Measurements from ENCODE around the gene EEA1. TPM values are rescaled to one million over a fixed set of nuclear protein-coding genes. Genes with fewer than 3 reads are reported as not detected.
A peak's percentile ranks its signal among the peaks of the same experiment; 100 is the strongest.

EEA1 gene
- 59.2 TPM for total RNA-seq

DNA sequence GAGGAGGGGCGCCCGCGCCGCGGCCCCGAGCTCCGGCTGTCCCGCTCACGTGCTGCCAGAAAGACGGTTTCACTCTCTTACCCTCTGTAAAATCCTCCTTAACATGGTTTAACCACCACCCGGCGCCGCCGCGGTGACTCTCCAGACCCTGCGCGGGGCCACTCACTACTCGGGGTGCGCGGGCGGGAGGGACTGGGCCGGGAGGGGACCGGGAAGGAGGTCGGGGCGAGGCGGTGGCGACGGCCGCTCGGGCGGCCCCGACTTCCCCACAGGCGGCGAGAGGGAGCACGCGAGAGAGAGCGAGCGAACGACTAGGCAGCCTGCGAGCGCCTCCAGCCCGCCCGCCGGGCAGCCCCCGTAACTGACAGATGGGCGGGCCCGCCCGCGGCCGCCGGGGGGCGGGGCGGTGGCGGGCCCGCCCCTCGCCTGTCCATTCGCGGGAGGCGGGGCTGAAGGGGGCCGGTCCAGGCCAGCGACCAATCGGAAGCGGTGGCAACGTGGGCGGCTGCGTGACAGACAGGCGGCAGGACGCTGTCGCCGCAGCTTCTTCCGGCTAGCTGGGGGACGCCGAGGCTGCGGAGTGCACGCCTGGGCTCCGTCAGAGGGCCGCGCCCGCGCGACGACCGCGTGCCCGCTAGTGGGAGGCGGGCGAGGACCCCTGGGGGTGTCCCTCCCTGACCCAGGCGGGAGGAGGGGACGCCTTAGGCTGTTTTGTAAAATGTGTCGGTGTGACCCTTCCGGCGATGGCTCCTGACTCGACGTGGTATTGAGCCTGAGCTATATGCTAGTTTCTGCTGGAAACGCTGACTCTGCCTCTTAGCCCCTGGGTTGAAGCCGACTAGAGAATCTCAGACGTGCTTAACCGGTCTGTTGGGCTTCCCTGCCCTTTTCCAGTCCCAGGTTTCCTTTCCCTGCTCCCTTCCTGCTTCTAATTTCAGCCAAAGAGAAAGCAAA, at the start of gene EEA1:
Gene EEA1, minus strand, starts transcription at position 334 of the 954 bp plus-strand sequence. Its CDS starts 229 bp downstream, at position 105.
- DNase-seq (ENCODE audit: extremely low spot score in 2 of 2): peak; percentile 97
- H3K9me3 ChIP-seq: no peaks in the 10 kb centered on the region
- TF ChIP-seq POLR2A (IDR thresholded peaks at IDR 0.05) (peak; percentile 68 to 78), POLR2AphosphoS5 (IDR thresholded peaks at IDR 0.05; ENCODE audit: insufficient read depth in 1 of 2, low read depth in 1 of 2) (peak in 1 of 2 donors; percentile 99), CTCF (IDR thresholded peaks at IDR 0.05) (no peak)
- no peaks in the 10 kb centered on the region for H3K36me3 ChIP-seq
- no peaks in the 10 kb centered on the region for H3K27me3 ChIP-seq
- intact Hi-C loops (cut with DNase I): no loop called here
- peaks cover 23% of the 10 kb centered on the region for H3K4me1 ChIP-seq
- H3K27ac ChIP-seq: peak within 1 kb of the TSS; percentile 97
- H3K4me3 ChIP-seq: peak within 1 kb of the TSS; percentile 82

DNA sequence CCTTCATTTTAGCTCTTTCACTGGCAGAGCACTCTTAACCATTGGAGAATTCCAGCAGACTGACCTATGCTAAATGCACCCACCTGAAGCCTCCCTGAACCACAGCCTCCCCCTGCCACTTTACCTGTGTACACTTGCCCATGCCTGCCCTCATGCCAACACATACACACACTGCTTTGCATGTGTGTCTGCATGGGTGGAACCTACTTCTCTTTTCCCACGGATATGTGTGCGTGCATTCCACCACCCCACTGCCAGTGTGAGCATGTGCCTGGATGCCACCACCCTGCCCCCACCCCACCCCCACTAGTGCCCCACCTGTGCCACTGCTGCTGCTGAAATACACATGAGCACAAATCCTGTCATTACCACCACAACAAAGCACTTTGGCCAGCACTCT, 49.5 kb upstream of the EEA1 start:
- Histone ChIP-seq H3K4me3 (no peak overlapping the region), H3K4me1 (no peaks in the 10 kb centered on the region), H3K27ac (no peak overlapping the region), H3K36me3 (no peaks in the 10 kb centered on the region), H3K9me3 (peaks cover 5% of the 10 kb centered on the region), H3K27me3 (no peaks in the 10 kb centered on the region)
- DNase-seq (ENCODE audit: extremely low spot score in 2 of 2): no peak
- TF ChIP-seq POLR2A (IDR thresholded peaks at IDR 0.05): no peak
- no peak for TF ChIP-seq POLR2AphosphoS5 (IDR thresholded peaks at IDR 0.05; ENCODE audit: insufficient read depth in 1 of 2, low read depth in 1 of 2)
- TF ChIP-seq CTCF (IDR thresholded peaks at IDR 0.05): no peak
- intact Hi-C loops (cut with DNase I): no loop called here

DNA sequence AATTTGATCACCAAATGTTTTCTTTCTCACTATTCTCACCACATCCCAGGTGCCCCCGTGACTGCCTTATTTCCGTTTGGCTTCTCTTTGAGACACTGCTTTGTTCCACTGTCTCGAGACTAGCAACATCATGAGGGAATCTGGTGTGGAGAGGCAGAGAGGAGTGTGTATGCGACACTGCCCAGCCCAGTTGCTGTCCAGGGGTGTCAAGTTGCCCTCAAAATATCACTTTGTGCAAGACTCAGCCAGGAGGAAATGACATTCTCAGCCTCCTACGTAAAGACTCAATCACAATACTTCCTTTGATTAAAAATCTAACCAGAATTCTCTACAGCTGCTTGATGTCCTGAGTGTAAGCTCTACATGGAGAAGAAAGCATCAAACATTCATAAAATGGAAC, 48.2 kb upstream of the EEA1 start:
- peaks cover 2% of the 10 kb centered on the region for H3K4me1 ChIP-seq
- no peaks in the 10 kb centered on the region for H3K36me3 ChIP-seq
- TF ChIP-seq POLR2A (IDR thresholded peaks at IDR 0.05): no peak
- TF ChIP-seq CTCF (IDR thresholded peaks at IDR 0.05): no peak
- no peak for TF ChIP-seq POLR2AphosphoS5 (IDR thresholded peaks at IDR 0.05; ENCODE audit: insufficient read depth in 1 of 2, low read depth in 1 of 2)
- intact Hi-C loops (cut with DNase I): no loop called here
- H3K9me3 ChIP-seq: peaks cover 5% of the 10 kb centered on the region
- no peaks in the 10 kb centered on the region for H3K27me3 ChIP-seq
- no peak for DNase-seq (ENCODE audit: extremely low spot score in 2 of 2)
- no peak overlapping the region for H3K4me3 ChIP-seq
- H3K27ac ChIP-seq: no peak overlapping the region

DNA sequence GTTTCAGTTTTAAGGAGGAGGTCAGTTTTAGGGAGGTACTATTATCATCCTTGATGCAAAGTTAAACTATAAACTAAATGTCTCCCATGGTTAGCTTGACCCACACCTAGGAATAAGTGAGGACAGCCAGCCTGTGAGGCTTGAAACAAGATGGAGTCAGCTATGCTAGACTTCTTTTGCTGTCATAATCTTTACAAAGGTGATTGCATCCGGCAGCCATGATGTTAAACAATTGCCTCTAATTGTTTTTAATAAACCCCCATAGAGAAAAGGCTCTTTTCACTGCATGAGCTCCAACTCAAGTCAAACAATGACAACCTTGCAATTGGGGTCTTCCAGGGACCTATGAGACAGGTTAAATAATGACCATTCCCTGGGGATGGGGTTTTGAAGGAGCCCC, 45.7 kb upstream of the EEA1 start:
- Histone ChIP-seq H3K36me3 (no peaks in the 10 kb centered on the region), H3K9me3 (peaks cover 5% of the 10 kb centered on the region), H3K4me3 (no peak overlapping the region), H3K4me1 (peaks cover 5% of the 10 kb centered on the region), H3K27me3 (no peaks in the 10 kb centered on the region), H3K27ac (no peak overlapping the region)
- intact Hi-C loops (cut with DNase I): no loop called here
- TF ChIP-seq CTCF (IDR thresholded peaks at IDR 0.05): no peak
- TF ChIP-seq POLR2AphosphoS5 (IDR thresholded peaks at IDR 0.05; ENCODE audit: insufficient read depth in 1 of 2, low read depth in 1 of 2): no peak
- no peak for TF ChIP-seq POLR2A (IDR thresholded peaks at IDR 0.05)
- DNase-seq (ENCODE audit: extremely low spot score in 2 of 2): no peak

GRCh38 chr12:92973614-92974013, 44.5 kb upstream of the EEA1 start:
- DNase-seq (ENCODE audit: extremely low spot score in 2 of 2): no peak
- Histone ChIP-seq H3K4me1 (peaks cover 5% of the 10 kb centered on the region), H3K36me3 (no peaks in the 10 kb centered on the region), H3K27me3 (no peaks in the 10 kb centered on the region), H3K4me3 (no peak overlapping the region), H3K27ac (no peak overlapping the region), H3K9me3 (peaks cover 5% of the 10 kb centered on the region)
- TF ChIP-seq CTCF (IDR thresholded peaks at IDR 0.05): no peak
- peak in 1 of 2 donors; percentile 67 for TF ChIP-seq POLR2AphosphoS5 (IDR thresholded peaks at IDR 0.05; ENCODE audit: insufficient read depth in 1 of 2, low read depth in 1 of 2)
- no peak for TF ChIP-seq POLR2A (IDR thresholded peaks at IDR 0.05)
- intact Hi-C loops (cut with DNase I): no loop called here

All from vagina (tissue), 2 donors.